ENCODE data around the gene STK4.
"Not testable (repeated sequence)": the region's sequence is repeated elsewhere in the genome, so short reads cannot be mapped to it uniquely, and the experiment has no call there.

STK4 gene

DNA sequence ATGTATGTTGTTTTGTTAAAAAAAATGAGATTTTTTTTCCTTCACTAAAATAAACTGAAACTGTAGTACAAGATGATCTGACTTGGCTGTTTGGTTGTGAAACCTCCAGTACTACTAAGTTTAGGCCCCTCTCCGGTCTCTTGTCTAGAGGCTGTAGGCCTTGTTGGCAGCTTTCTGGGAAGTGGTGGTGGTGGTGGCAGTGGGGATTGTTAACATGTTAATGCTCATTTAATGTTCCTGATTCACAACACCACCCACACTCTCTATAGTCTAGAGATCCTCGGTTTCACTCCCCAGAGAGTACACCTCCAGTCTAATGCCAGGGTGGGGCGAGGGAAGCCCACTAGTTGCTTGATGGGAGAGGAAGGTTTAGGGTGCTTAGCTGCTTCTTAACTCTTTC, 24.1 kb downstream of the STK4 start:
- DNase-seq: peak; percentile 22

DNA sequence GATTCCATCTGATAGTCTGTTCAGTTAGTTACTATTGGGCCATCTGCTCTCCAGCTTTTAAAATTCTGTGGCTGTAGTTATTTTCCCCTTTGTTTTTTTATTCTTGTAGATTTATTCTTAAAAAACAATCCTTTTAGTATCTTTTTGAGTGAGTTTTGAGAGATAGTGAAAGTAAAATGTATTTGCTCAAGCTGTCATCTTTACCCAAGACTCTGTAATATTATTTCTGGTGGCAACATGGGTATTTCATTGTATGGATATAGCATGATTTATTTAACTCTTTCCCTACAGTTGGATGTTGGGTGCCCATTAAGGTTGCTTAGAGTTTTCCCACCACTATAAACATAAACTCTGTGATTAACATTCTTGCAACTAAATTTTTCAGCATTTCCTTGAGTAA, 24.6 kb downstream of the STK4 start:
- no peak for DNase-seq

DNA sequence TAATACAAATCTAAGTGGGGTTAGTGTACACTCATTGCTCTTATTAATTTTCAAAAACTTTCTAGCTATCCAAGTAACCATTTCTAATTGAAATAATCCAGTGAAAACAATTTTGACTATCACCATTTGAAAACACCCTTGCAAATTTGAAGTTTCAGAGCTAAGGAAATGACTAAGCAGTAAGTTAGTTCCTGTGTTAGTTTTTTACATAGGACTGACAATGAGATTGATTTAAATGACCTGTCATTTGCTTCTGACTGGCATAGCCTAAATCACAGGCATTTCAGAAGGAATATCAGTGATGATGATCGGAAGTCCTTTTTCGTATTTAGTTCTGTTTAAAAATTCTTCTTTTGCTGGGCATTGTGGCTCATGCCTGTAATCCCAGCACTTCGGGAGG, 27.0 kb downstream of the STK4 start:
- DNase-seq: peak; percentile 17

DNA sequence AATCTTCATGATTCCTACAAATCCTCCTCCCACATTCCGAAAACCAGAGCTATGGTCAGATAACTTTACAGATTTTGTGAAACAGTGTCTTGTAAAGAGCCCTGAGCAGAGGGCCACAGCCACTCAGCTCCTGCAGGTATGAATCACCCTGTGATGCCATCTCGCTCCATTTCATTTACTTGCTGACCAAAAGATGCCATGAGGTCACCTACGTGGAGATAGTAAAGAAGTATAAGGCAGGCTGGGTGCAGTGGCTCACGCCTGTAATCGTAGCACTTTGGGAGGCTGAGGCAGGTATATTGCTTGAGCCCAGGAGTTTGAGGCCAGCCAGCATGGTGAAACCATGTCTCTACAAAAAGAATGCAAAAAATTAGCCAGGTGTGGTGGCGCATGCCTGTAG, 30.9 kb downstream of the STK4 start:
- no peak for DNase-seq

DNA sequence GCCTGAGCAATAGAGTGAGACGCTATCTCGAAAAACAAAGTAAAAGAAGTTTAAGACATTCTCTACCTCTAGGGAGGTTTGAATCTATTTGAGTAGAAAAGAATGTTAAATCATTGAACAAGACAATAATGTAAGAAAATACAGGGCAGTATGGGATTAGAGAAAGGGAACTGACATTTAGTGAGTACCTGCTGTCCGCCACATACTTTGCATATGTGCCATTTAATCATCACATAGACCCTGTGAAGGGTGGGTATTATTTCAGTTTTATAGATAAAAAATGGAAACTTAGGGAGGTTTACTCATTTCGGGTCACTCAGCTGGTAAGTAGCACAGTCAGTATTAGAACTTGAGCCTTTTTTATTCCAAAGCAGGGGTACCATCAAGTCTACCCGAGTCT, 31.4 kb downstream of the STK4 start:
- no peak for DNase-seq

DNA sequence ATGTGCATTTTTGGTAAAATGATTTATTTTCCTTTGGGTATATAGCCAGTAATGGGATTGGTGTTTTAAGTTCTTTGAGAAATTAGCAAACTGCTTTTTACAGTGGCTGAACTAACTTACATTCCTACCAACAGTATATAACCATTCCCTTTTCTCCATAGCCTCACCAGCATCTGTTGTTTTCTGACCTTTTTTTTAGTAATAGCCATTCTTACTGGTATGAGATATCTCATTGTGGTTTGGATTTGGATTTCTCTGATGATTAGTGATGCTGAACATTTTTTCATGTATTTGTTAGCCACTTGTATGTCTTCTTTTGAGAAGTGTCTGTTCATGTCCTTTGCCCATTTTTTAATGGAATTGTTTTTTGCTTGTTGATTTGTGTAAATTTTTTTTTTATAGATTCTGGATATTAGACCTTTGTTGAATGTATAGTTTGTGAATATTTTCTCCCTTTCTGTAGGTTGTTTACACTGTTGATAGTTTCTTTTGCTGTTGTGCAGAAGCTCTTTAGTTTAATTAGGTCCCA, 42.3 kb downstream of the STK4 start:
- peak; percentile 38 for DNase-seq

DNA sequence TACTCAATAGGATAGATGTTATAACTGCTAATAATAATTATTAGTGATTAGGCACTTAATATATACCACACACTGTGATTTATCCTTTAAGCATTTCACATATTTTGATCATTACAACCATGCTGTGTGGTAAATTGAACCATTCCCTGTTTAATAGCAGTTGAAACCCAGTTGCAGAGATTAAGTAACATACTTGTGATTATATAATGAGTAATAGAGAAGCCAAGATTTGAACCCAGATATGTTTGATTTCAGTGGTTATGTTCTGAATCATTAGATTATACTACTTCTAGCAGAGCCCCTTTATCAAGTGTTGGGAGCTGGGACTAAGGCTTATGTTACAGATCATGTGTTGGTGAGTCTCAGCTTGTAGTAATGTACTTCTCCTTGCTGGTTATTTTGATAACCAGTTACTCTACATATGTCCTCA, 44.1 kb downstream of the STK4 start:
- peak; percentile 83 for DNase-seq

DNA sequence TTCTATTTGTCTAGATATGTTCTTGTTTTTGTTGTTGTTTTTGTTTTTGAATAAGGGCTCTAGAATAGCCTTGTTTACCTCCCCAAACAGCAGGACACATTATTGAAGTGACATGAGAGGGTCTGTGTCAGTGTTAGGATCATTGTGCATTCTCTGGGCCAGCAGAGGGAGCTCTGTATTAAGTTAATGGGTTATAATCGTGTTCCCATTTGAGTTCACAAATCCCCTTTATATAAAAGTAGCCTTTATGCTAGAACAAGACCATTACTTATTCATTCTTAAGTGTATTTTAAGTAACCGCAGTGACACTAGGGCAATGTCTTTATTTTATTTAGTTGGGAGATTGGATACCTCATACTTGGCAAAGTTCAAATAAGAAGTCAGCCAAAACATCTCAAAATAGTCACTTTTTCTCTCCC, 44.8 kb downstream of the STK4 start:
- peak; percentile 84 for DNase-seq

DNA sequence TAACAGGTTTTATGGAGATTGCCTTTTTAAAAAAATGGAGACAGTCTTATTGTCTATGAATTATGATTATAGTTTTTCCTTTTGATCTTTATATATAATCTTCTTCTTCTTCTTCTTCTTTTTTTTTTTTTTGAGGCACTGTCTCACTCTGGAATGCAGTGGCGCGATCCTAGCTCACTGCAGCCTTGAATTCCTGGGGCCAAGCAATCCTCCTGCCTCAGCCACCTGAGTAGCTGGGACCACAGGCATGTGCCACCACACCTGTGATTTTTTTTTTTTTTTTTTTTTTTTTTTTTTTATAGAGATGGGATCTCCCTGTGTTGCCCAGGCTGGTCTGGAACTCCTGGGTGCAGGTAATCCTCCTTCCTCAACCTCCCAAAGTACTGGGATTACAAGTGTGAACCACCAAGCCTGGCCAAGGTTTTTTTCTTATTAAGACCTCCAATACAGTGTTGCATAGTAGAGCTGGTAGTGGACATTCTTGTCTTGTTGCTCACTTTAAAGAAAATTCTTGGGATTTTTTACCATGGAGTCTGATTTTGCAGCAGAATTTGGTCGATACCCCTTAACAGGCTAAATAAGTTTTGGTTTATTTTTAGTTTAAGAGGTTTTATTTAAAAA, 46.5 kb downstream of the STK4 start:
- DNase-seq: peak; percentile 85

DNA sequence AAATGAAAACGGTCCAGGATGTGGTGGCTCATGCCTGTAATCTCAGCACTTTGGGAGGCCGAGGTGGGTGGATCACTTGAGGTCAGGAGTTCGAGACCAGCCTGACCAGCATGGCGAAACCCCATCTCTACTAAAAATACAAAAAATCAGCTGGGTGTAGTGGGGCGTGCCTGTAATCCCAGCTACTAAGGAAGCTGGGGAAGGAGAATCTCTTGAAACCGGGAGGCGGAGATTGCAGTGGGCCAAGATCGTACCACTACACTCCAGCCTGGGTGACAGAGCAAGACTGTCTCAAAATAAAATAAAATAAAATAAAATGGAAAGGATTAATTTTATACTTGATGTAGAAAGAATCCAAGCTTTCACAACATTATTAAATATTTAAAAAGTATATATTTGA, 47.8 kb downstream of the STK4 start:
- DNase-seq: peak; percentile 56

DNA sequence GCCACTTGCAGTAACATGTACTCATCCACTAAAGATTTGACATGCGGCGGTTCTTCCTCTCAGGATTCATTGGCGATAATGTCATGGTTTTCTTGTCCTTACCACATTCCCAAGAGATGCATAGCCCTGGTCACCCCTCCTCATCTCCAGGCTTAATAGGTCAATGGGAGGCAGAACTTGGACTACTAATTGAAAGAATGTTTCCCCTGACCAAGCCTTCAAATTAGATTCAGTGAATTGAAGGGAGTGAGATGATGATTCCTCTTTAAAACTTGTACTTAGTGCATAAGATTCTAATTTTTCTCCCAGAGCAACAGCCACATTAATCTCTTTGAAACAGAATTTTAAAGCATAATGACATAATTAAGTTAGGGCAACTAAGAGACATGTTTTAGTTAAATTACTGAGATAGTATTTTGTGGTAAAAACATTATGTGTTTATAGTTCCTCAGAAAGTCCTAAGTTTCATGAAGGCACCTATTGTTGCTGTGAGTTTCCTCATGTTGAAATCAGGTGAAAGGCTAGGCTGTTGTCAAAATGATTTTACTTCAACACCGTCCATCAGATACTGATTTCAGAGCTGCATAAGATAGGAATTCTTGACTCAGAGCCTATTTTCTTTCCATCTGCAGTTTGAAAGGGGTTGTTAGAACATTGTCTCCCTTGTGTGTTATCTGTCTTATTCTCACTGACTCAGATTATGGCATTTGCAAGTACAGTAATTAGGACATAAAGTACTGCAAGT, 48.5 kb downstream of the STK4 start:
- peak; percentile 97 for DNase-seq

DNA sequence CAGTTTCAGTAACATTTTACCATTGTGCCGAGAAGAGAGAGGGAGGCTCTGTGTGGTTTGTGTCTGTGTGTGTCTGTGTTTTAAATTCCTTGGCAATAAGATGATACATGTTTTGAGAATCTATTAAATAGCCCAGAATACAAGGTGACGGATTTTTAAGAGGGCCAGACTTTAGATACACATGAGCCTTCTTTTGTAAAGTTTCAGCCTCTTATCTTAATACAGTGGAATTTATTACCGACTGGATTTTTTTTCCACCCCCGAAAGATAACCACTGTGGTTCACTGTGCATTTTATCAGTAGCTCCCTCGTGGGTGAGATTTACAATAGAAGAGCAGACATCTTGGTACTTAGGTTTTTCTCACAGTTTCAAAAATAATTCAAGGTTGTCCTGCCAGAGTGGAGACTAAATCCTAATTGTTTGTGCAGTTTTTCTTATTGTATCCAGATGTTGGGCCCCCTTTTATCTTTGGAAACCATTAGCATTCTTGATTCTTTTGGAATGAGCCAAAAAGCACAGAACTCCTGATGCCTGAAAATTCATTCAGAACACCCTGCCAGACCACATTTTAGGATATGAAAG, 49.9 kb downstream of the STK4 start:
- peak; percentile 65 for DNase-seq

DNA sequence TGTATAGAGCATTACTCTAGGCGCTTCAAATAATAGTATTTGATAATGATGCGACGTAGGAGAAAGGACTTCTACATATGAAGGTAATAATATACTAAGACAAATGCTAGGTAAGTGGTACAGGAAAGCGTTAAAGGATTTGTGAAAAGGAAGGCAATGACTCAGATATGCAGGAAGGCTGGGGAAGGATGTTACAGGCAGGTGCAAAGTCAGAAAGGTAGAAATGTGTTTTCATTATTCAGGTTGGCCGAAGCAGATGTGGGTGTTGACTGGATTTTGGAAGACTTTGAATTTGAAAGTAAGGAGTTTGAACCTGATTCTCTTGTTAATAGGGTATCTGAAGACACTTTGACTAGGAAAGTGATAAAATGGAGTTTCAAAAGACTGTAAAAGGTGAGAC, 51.0 kb downstream of the STK4 start:
- no peak for DNase-seq

DNA sequence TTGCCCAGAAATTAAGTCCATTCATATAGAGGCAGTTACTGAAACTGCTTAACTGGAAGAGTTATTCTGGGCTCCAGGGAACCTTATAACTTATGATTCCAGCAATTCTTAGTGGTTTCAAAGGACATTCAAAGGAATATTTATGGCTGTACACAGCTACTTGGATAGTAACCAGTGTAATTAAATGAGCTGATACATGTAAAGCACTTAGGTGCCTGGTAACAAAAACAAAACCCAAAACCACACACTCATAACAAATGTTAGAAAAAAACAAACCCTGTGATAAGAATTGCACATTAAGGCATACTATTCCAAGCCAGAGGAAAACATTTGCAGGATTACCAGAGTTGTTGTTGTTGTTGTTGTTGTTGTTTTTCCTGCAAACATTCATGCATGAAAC, 51.5 kb downstream of the STK4 start:
- DNase-seq: no peak

DNA sequence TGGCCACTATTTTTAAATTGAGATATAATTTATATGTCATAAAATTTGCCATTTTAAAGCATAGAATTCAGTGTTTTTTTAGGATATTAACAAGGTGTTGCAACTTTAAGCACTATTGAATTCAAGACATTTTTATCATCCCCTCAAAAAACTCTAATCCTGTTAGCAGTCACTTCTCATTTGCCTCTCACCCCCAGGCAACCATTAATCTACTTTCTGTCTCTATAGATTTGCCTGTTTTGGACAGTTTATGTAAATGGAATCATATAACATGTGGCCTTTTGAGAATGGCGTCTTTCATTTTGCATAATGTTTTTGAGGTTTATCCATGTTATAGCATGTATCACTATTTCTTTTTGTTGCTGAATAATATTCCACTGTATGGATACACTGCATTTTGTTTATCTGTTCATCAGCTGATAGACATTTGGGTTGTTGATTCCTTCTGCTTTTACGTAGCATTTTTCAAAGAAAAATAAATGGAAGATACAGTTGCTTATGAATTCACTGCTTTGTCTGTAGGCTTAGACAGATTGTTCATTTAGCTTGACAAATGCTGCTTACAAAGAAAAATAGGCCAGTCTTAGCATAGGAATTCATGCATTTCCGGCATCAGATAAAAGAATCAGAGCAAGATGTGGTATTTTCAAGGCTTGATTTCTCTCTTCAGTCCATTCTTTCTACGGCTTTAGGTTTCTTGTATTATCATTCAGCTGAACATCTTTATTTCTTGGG, 52.9 kb downstream of the STK4 start:
- no peak for DNase-seq

DNA sequence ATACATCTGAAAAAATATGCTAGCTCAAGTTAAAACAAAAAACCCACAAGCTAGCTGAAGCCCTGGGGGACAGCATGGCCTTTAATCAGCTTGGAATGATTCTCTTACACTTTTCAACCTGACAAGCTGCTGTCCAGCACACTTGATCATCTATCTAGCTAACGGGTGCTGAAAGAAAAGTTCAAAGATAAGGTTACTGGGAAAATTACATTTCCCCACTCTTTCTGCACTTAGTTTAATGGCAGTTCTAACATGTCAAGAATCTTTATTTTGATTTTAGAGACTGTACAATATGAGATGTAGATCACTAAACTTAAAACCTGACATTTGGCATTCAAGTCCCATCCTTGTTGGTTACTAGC, 53.4 kb downstream of the STK4 start:
- no peak for DNase-seq

DNA sequence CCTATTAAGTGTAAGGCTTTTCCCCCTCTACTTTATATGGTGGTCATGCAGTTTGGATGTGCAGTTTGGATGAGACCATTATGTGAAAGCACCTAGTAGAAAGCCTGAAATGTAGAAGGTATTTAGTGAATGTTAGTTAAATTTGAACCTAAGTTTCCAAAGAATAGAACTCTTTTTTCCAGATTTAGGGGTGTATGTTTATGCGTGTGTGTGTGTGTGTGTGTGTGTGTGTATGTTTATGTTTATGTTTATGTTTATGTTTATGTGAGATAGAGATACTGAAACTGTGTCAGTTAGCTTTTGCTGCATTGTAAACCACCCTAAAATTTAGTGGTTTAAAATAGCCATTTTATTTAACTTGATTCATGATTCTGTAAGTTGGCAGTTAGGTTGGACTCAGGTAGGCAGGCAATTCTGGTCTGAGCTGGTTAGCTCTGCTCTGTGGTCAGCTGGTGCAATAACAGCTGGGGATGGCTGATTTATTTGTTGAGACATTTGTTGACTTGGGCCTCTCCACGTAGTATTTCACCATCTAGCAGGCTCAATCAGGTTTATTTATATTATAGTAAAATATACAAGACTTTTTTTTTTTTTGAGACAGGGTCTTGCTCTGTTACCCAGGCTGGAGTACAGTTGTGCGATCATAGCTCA, 54.0 kb downstream of the STK4 start:
- DNase-seq: no peak

DNA sequence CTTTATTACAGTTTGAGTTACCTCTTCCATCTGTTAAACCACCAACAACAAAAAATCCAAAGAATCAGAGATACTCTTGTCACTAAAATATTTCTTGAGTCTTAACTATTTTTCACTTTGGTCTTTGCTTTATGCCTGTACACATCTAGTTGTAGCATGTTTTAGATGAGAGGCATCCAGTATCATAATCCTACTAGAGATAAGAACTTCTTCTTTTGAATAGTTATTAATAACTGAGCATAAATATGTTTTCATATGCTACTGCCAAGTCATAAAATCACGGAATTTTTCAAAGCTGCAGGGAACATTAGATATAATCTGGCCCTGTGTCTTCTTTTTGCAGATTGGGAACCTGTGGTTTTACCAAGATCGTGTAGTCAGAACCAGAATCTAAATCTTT, 55.3 kb downstream of the STK4 start:
- DNase-seq: no peak

DNA sequence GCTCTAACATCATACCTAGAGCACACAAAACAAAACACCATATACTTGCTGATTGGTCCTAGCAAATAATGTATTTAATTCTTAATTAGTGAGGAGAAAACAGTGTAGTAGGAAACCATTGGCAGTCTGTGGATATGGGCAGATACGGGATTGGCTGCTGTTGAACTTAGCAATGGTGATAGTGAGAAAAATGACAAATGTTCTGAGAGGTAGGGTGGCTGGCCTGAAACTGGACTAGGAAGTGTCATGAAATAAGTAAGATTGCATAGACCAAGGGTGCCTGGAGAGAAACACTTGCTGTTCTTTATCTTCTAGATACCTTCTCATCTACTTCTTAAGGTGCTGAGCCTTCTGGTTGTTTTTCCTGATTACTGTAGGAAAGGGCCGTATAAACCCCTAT, 56.8 kb downstream of the STK4 start:
- DNase-seq: not testable (repeated sequence)

DNA sequence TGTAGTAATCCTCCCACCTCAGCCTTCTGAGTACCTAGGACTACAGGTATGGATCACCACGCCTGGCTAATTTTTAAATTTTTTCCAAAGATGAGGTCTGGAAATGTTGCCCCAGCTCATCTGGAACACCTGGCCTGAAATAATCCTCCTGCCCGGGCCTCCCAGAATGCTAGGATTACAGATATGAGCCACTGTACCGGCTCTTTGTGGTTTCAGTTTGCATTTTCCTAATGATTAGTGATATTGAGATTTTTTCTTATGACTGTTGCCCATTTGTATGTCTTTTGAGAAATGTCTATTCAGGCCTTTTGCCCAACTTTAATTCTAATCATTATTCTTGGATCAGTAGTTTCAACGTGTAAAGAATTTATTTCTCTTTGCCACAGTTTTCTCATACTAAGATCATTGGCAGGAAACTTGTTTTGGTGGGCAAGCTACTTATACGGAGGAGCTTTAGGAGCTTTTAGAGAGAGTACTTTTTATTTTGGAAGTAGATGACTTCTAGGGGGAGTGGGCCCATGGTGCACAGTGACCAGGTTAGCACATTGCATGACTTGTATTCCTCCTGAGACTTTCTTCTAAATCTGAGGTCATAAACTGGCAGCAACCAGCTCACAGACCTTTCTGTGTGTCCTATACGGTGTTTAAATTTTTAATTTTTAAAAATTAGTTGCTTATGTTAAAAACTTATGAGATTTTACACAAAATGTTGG, 62.3 kb downstream of the STK4 start:
- DNase-seq: no peak

DNA sequence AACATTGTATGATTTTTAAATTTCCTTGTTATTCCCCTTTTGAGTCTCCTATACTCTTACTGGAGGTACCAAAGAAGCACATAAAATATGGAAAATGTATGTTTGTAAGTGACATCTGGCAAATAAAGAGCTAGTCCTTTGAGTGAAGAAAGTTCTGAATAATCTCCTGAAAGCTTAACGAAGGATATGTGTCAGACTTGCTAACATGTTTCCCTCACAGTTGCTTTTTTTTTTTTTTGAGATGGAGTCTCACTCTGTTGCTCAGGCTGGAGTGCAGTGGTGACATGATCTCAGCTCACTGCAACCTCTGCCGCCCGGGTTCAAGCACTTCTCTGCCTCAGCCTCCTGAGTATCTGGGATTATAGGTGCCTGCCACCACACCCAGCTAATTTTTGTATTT, 63.6 kb downstream of the STK4 start:
- no peak for DNase-seq

DNA sequence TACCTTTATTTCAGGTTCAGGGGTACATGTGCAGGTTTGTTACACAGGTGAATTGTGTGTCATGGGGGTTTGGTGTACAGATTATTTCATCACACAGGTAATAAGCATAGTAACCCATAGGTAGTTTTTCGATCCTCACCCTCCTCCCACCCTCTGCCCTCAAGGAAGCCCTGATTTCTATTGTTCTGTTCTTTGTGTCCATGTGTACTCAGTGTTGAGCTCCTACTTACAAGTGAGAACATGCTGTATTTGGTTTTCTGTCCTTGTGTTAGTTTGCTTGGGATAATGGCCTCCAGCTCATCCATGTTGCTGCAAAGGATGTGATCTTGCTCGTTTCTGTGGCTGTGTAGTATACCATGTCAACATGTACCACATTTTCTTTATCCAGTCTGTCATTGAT, 66.0 kb downstream of the STK4 start:
- no peak for DNase-seq

All from EL (cell line).